GM23338 (cell line): ENCODE results near the gene C2orf42.

Experiments used
- CREB1 ChIP-seq: fragments of 250-450 bp; sonication (Bioruptor Pico); IDR thresholded peaks from 2 replicates; pipeline ENCODE4 v1.5.0; 2020; ENCODE audit warnings: low read depth, mild to moderate bottlenecking, moderate library complexity
- EZH2 ChIP-seq: fragments of 200-600 bp; sonication (generic); IDR thresholded peaks from one replicate; pipeline ENCODE4 v1.8.0; 2017; ENCODE audit warnings: antibody characterized with exemption, mild to moderate bottlenecking, low read depth; ENCODE audit not compliant: unreplicated experiment
- EZH2phosphoT487 ChIP-seq: fragments of 200-600 bp; sonication (generic); IDR thresholded peaks from one replicate; pipeline ENCODE4 v1.8.1; 2018; ENCODE audit warnings: antibody characterized with exemption; ENCODE audit not compliant: unreplicated experiment
- JUNB ChIP-seq: IDR thresholded peaks from one replicate; pipeline ENCODE4 v1.6.1; 2016; ENCODE audit warnings: antibody characterized with exemption; ENCODE audit not compliant: unreplicated experiment
- POLR2AphosphoS5 ChIP-seq: IDR thresholded peaks from 2 replicates; pipeline ENCODE4 v1.6.1; 2016; ENCODE audit warnings: antibody characterized with exemption, low read depth
- STAT1 ChIP-seq: IDR thresholded peaks from one replicate; pipeline ENCODE4 v1.6.1; 2016; ENCODE audit warnings: antibody characterized with exemption; ENCODE audit not compliant: unreplicated experiment
- ZNF114 ChIP-seq: fragments of 250-450 bp; sonication (Bioruptor Pico); IDR thresholded peaks from 2 replicates; pipeline ENCODE4 v1.5.0; 2020; ENCODE audit warnings: mild to moderate bottlenecking, moderate library complexity
- ZNF331 ChIP-seq: fragments of 250-450 bp; sonication (Bioruptor Pico); IDR thresholded peaks from 2 replicates; pipeline ENCODE4 v1.5.0; 2020; ENCODE audit warnings: low read depth, mild to moderate bottlenecking, moderate library complexity
- TF ChIP-seq, protein P1 (sequence below), 2 experiments: fragments of 200-600 bp in 1 of 2; sonication (generic) in 1 of 2; conservative IDR thresholded peaks; 2 replicates each; pipeline versions ENCODE4 v1.5.1 to v1.6.1; 2016 to 2017; ENCODE audit warnings: antibody characterized with exemption in 2 of 2, low read depth in 2 of 2, mild to moderate bottlenecking in 2 of 2, moderate library complexity in 1 of 2
- TF ChIP-seq, protein P2 (sequence below): IDR thresholded peaks from one replicate; pipeline ENCODE4 v1.6.1; 2018; ENCODE audit warnings: antibody characterized with exemption; ENCODE audit not compliant: unreplicated experiment
- TF ChIP-seq, protein P3 (sequence below): IDR thresholded peaks from 2 replicates; pipeline ENCODE4 v1.6.1; 2016; ENCODE audit warnings: antibody characterized with exemption

DNA sequence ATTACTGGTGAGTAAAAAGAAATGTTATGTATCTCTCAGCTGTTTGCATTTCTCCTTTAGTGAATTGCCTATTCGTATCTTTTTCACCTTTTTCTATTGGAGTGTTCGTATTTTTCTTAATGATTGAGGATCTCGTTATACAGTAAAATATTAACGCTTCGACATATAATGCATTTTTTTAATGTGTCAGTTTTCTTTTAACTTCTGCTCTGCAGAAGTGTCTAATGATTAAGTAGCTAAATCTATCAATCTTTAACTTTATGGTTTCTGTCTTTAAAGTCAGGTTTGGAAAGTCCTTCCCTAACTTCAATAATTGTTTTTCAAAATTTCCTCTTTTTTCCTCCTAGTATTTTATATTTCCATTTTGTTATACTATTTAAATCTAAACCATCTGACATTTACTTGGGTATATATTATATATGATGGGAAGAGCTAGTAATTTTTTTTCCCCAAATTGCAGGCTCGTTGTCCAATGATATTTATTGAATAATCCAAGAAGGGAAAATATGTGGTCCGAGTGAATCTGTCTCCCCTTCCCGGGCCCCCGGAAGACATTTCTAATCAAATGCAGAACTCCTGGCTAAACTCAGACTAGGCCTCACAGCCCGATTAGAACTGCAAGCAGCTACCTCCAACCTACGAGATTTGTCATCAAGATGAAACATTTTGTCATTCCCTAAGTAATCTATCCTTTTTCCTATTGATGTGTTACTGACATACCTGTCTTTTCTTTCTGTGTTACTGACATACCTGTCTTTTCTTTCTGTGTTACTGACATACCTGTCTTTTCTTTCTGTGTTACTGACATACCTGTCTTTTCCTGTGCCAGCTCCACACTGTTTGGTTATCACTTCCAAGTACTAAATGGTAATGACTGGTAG, 86.3 kb downstream of the C2orf42 start:
- TF ChIP-seq, protein P1, sequence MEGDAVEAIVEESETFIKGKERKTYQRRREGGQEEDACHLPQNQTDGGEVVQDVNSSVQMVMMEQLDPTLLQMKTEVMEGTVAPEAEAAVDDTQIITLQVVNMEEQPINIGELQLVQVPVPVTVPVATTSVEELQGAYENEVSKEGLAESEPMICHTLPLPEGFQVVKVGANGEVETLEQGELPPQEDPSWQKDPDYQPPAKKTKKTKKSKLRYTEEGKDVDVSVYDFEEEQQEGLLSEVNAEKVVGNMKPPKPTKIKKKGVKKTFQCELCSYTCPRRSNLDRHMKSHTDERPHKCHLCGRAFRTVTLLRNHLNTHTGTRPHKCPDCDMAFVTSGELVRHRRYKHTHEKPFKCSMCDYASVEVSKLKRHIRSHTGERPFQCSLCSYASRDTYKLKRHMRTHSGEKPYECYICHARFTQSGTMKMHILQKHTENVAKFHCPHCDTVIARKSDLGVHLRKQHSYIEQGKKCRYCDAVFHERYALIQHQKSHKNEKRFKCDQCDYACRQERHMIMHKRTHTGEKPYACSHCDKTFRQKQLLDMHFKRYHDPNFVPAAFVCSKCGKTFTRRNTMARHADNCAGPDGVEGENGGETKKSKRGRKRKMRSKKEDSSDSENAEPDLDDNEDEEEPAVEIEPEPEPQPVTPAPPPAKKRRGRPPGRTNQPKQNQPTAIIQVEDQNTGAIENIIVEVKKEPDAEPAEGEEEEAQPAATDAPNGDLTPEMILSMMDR (conservative IDR thresholded peaks at IDR 0.05; ENCODE audit: low read depth in 2 of 2): no peak
- TF ChIP-seq POLR2AphosphoS5 (no peak), STAT1 (no peak), EZH2 (no peak), JUNB (no peak), CREB1 (no peak), EZH2phosphoT487 (no peak), ZNF331 (CRISPR knock-in tag) (no peak), ZNF114 (CRISPR knock-in tag) (no peak)
- TF ChIP-seq, protein P2, sequence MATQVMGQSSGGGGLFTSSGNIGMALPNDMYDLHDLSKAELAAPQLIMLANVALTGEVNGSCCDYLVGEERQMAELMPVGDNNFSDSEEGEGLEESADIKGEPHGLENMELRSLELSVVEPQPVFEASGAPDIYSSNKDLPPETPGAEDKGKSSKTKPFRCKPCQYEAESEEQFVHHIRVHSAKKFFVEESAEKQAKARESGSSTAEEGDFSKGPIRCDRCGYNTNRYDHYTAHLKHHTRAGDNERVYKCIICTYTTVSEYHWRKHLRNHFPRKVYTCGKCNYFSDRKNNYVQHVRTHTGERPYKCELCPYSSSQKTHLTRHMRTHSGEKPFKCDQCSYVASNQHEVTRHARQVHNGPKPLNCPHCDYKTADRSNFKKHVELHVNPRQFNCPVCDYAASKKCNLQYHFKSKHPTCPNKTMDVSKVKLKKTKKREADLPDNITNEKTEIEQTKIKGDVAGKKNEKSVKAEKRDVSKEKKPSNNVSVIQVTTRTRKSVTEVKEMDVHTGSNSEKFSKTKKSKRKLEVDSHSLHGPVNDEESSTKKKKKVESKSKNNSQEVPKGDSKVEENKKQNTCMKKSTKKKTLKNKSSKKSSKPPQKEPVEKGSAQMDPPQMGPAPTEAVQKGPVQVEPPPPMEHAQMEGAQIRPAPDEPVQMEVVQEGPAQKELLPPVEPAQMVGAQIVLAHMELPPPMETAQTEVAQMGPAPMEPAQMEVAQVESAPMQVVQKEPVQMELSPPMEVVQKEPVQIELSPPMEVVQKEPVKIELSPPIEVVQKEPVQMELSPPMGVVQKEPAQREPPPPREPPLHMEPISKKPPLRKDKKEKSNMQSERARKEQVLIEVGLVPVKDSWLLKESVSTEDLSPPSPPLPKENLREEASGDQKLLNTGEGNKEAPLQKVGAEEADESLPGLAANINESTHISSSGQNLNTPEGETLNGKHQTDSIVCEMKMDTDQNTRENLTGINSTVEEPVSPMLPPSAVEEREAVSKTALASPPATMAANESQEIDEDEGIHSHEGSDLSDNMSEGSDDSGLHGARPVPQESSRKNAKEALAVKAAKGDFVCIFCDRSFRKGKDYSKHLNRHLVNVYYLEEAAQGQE: no peak
- TF ChIP-seq, protein P3, sequence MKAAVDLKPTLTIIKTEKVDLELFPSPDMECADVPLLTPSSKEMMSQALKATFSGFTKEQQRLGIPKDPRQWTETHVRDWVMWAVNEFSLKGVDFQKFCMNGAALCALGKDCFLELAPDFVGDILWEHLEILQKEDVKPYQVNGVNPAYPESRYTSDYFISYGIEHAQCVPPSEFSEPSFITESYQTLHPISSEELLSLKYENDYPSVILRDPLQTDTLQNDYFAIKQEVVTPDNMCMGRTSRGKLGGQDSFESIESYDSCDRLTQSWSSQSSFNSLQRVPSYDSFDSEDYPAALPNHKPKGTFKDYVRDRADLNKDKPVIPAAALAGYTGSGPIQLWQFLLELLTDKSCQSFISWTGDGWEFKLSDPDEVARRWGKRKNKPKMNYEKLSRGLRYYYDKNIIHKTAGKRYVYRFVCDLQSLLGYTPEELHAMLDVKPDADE: no peak
